ENCODE results near the gene DHX30.
"Not testable (repeated sequence)": the region's sequence is repeated elsewhere in the genome, so short reads cannot be mapped to it uniquely, and the experiment has no call there.

DHX30 gene

GRCh38 chr3:47802734-47803479, at the start of gene DHX30:
Gene DHX30 (plus strand): TSS chr3:47803138. CDS start chr3:47810684, 7,546 bp downstream.
- peak; percentile 53 to 68 for DNase-seq

GRCh38 chr3:47758261-47759025, 44.5 kb upstream of the DHX30 start:
- no peak for DNase-seq

GRCh38 chr3:47760207-47760606, 42.7 kb upstream of the DHX30 start:
- DNase-seq, result not testable (repeated sequence)

GRCh38 chr3:47761046-47761445, 41.9 kb upstream of the DHX30 start:
- no peak for DNase-seq

GRCh38 chr3:47762233-47762632, 40.7 kb upstream of the DHX30 start:
- DNase-seq, result no peak

GRCh38 chr3:47766186-47766585, 36.8 kb upstream of the DHX30 start:
- DNase-seq, result no peak

- DNase-seq, result no peak
Measured at GRCh38 chr3:47772047-47772446, 30.9 kb upstream of the DHX30 start.

- no peak for DNase-seq
Measured at GRCh38 chr3:47772788-47773187, 30.1 kb upstream of the DHX30 start.

GRCh38 chr3:47778746-47779145, 24.2 kb upstream of the DHX30 start:
- no peak for DNase-seq

GRCh38 chr3:47780741-47781684, 21.9 kb upstream of the DHX30 start:
- peak; percentile 15 to 42 for DNase-seq

GRCh38 chr3:47781685-47782445, 21.1 kb upstream of the DHX30 start, which contains the start of gene SMARCC1:
Gene SMARCC1 (minus strand): TSS chr3:47781893. CDS start chr3:47781797, 96 bp downstream.
- peak; percentile 90 to 96 for DNase-seq

GRCh38 chr3:47782446-47783308, 20.3 kb upstream of the DHX30 start:
- no peak for DNase-seq

GRCh38 chr3:47783673-47784072, 19.3 kb upstream of the DHX30 start:
- no peak for DNase-seq

GRCh38 chr3:47791193-47791855, 11.6 kb upstream of the DHX30 start:
- DNase-seq, result no peak

- no peak for DNase-seq
Measured at GRCh38 chr3:47792699-47793098, 10.2 kb upstream of the DHX30 start.

GRCh38 chr3:47794544-47794943, 8.4 kb upstream of the DHX30 start:
- no peak for DNase-seq

- no peak for DNase-seq
Measured at GRCh38 chr3:47799733-47800132, 3.2 kb upstream of the DHX30 start.

GRCh38 chr3:47803480-47804025, 615 bp downstream of the DHX30 start:
- DNase-seq, result peak in 1 of 2 experiments; percentile 24

GRCh38 chr3:47804577-47804976, 1.6 kb downstream of the DHX30 start:
- DNase-seq, result no peak

- no peak for DNase-seq
Measured at GRCh38 chr3:47813551-47814177, 10.7 kb downstream of the DHX30 start.
